Stimulated activated CD4-positive, alpha-beta T cell treated with anti-CD3 and anti-CD28 coated beads, Interleukin-1b, Interleukin-23, amount 100 ng/mL, for 24 hours (primary cell): Measurements from ENCODE around the gene AFDN.

Experiments
- DNase-seq, 4 experiments: peaks; one replicate each; pipeline ENCODE4 v3.0.0-alpha.2; 2020; ENCODE audit warnings: low read depth in 4 of 4, low spot score in 1 of 4

The AFDN gene

GRCh38 chr6:167826896-167827582, at the start of gene AFDN:
AFDN (plus strand) TSS chr6:167826911; CDS start chr6:167827133, 222 bp downstream.
- DNase-seq = no peak

- no peak for DNase-seq
These were observed 48.1 kb upstream of the AFDN start for GRCh38 chr6:167778497-167779128.

GRCh38 chr6:167779129-167779992, 47.4 kb upstream of the AFDN start:
- no peak for DNase-seq

GRCh38 chr6:167779993-167780655, 46.6 kb upstream of the AFDN start:
- no peak for DNase-seq

- DNase-seq = no peak
These were observed 45.5 kb upstream of the AFDN start for GRCh38 chr6:167781066-167781767.

GRCh38 chr6:167781868-167782267, 44.8 kb upstream of the AFDN start:
- DNase-seq = no peak

- no peak for DNase-seq
These were observed 43.8 kb upstream of the AFDN start for GRCh38 chr6:167782698-167783517.

GRCh38 chr6:167786853-167787675, 39.6 kb upstream of the AFDN start:
- no peak for DNase-seq

GRCh38 chr6:167787896-167788562, 38.7 kb upstream of the AFDN start:
- no peak for DNase-seq

- no peak for DNase-seq
These were observed 38.2 kb upstream of the AFDN start for GRCh38 chr6:167788563-167788903.

- no peak for DNase-seq
These were observed 37.4 kb upstream of the AFDN start for GRCh38 chr6:167789358-167789757.

- DNase-seq = no peak
These were observed 35.5 kb upstream of the AFDN start for GRCh38 chr6:167791091-167791779.

- DNase-seq = no peak
These were observed 34.8 kb upstream of the AFDN start for GRCh38 chr6:167791780-167792478.

GRCh38 chr6:167793421-167793820, 33.3 kb upstream of the AFDN start:
- DNase-seq = no peak

GRCh38 chr6:167794161-167795157, 32.3 kb upstream of the AFDN start:
- DNase-seq = no peak

- DNase-seq = no peak
These were observed 31.3 kb upstream of the AFDN start for GRCh38 chr6:167795321-167795811.
